PC-3 (cell line): Measurements from ENCODE around the gene USP48. TPM values are rescaled to one million over a fixed set of nuclear protein-coding genes. Genes with fewer than 3 reads are reported as not detected.

Experiments
- ATAC-seq: fragments of 200-7000 bp; cut with Tn5 transposase; 2 replicates; pipeline ENCODE4 v1.9.1; 2020; ENCODE audit warnings: mild to moderate bottlenecking, moderate library complexity
- BruUV-seq: library from RNA; stranded (reverse); fragments of 400-500 nt; replicated peaks from 2 replicates; lab custom pipeline; 2021; lab: Mats Ljungman, UMichigan
- CTCF ChIA-PET: fragments of 300-600 bp; sonication (Branson Sonifier 250); formaldehyde crosslinking; loops from one replicate; lab custom pipeline; 2022; ENCODE audit warnings: antibody characterized with exemption; lab: Charles Lee
- POLR2A ChIA-PET: fragments of 300-600 bp; sonication (Branson Sonifier 250); formaldehyde crosslinking; loops from one replicate; lab custom pipeline; 2022; ENCODE audit warnings: antibody characterized with exemption; ENCODE audit not compliant: unreplicated experiment; lab: Charles Lee
- DNase-seq: peaks from one replicate; pipeline ENCODE4 v3.0.0-alpha.2; 2015
- H2AFZ ChIP-seq: fragments of 300-600 bp; sonication (generic); 2 replicates; pipeline ENCODE4 v1.6.0; 2016; ENCODE audit warnings: antibody characterized with exemption, low read length
- H3F3A ChIP-seq: fragments of 300-600 bp; sonication (generic); one replicate; pipeline ENCODE4 v1.6.0; 2017; ENCODE audit warnings: antibody characterized with exemption, low read length, control low read depth, mild to moderate bottlenecking; ENCODE audit not compliant: unreplicated experiment
- H3K27ac ChIP-seq: fragments of 300-600 bp; sonication (generic); 2 replicates; pipeline ENCODE4 v1.5.1; 2016; ENCODE audit warnings: mild to moderate bottlenecking, low read length
- H3K27me3 ChIP-seq: fragments of 300-600 bp; sonication (generic); 2 replicates; pipeline ENCODE4 v1.6.1; 2016; ENCODE audit warnings: low read length, mixed read lengths
- H3K36me3 ChIP-seq: fragments of 300-600 bp; sonication (generic); 2 replicates; pipeline ENCODE4 v1.6.1; 2016; ENCODE audit warnings: low read depth, mixed run types, low read length, mixed read lengths
- H3K4me1 ChIP-seq: fragments of 300-600 bp; sonication (generic); 2 replicates; pipeline ENCODE4 v1.5.1; 2016; ENCODE audit warnings: low read length; ENCODE audit not compliant: insufficient read depth
- H3K4me2 ChIP-seq: fragments of 300-600 bp; sonication (generic); 2 replicates; pipeline ENCODE4 v1.6.0; 2016; ENCODE audit warnings: low read length
- H3K4me3 ChIP-seq: fragments of 300-600 bp; sonication (generic); 2 replicates; pipeline ENCODE4 v1.5.1; 2016; ENCODE audit warnings: mild to moderate bottlenecking, low read length, mixed read lengths
- H3K79me2 ChIP-seq: fragments of 300-600 bp; sonication (generic); 2 replicates; pipeline ENCODE4 v1.6.1; 2017; ENCODE audit warnings: low read length, mixed read lengths
- H3K9ac ChIP-seq: fragments of 300-600 bp; sonication (generic); 2 replicates; pipeline ENCODE4 v1.6.0; 2016; ENCODE audit warnings: mild to moderate bottlenecking, low read length
- H3K9me2 ChIP-seq: fragments of 300-600 bp; sonication (generic); replicated peaks from 2 replicates; pipeline ENCODE4 v1.6.1; 2016; ENCODE audit warnings: mixed run types, low read length, mixed read lengths
- H3K9me3 ChIP-seq: fragments of 300-600 bp; sonication (generic); 2 replicates; pipeline ENCODE4 v1.6.1; 2016; ENCODE audit warnings: low read length, mixed read lengths
- H4K20me1 ChIP-seq: fragments of 300-600 bp; sonication (generic); 2 replicates; pipeline ENCODE4 v1.6.1; 2016; ENCODE audit warnings: low read length, mixed read lengths
- EZH2 ChIP-seq: fragments of 300-600 bp; sonication (generic); IDR thresholded peaks from one replicate; pipeline ENCODE4 v1.6.1; 2017; ENCODE audit warnings: antibody characterized with exemption, mild to moderate bottlenecking, low read length; ENCODE audit not compliant: unreplicated experiment
- EZH2phosphoT487 ChIP-seq: fragments of 300-600 bp; sonication (generic); IDR thresholded peaks from 2 replicates; pipeline ENCODE4 v1.6.1; 2018; ENCODE audit warnings: mild to moderate bottlenecking, antibody characterized with exemption, low read length, borderline replicate concordance
- intact Hi-C: fragments of 100-400 bp; cut with micrococcal nuclease; formaldehyde crosslinking; loops from 2 replicates; pipeline ENCODE4 v1.9.0; 2023
- total RNA-seq: library from RNA; depleted of rRNA; stranded (reverse); fragments of >200 nt; gene quantifications from 2 replicates; pipeline ENCODE4 v1.2.3, GENCODE V29; 2014
- TF ChIP-seq, protein P1 (sequence below): fragments of 300-600 bp; sonication (generic); conservative IDR thresholded peaks from 2 replicates; pipeline ENCODE4 v1.5.1; 2017; ENCODE audit warnings: antibody characterized with exemption, low read depth, mild to moderate bottlenecking, low read length

USP48 gene
- total RNA-seq, 1 experiment from 2014 or later = 33.3 TPM

DNA sequence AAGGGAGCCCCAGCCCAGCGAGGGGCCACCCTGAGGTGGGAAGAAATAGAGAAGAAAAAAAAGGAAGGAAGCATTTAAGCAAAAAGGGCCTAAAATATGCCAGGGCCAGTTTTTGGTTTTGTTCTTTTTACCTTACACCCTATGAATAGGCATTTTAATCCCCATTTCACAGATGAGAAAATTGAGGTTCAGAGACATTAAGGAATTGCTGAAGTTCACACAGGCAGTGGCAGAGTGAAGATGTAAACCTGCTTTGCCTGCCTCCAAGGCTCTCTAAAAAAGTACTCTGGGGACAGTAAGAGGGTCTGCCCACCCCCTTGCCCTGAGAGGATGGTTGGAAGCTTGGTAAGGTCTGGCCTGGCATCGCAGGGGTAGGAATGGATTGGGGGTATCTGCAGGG lies 133.6 kb downstream of the USP48 start:
- no peak overlapping the region for H3K4me3 ChIP-seq
- no peak overlapping the region for H2AFZ ChIP-seq
- H3K4me2 ChIP-seq = no peak overlapping the region
- DNase-seq = no peak
- no peak overlapping the region for H3K9ac ChIP-seq
- POLR2A ChIA-PET = no interaction called here
- no peaks in the 10 kb centered on the region for H3K27me3 ChIP-seq
- peaks cover 6% of the 10 kb centered on the region for H3K4me1 ChIP-seq
- no peak overlapping the region for H3K27ac ChIP-seq
- TF ChIP-seq, protein P1, sequence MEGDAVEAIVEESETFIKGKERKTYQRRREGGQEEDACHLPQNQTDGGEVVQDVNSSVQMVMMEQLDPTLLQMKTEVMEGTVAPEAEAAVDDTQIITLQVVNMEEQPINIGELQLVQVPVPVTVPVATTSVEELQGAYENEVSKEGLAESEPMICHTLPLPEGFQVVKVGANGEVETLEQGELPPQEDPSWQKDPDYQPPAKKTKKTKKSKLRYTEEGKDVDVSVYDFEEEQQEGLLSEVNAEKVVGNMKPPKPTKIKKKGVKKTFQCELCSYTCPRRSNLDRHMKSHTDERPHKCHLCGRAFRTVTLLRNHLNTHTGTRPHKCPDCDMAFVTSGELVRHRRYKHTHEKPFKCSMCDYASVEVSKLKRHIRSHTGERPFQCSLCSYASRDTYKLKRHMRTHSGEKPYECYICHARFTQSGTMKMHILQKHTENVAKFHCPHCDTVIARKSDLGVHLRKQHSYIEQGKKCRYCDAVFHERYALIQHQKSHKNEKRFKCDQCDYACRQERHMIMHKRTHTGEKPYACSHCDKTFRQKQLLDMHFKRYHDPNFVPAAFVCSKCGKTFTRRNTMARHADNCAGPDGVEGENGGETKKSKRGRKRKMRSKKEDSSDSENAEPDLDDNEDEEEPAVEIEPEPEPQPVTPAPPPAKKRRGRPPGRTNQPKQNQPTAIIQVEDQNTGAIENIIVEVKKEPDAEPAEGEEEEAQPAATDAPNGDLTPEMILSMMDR = no peak
- TF ChIP-seq EZH2phosphoT487 (no peak), EZH2 (no peak)
- ATAC-seq = no peak
- no peaks in the 10 kb centered on the region for H3K36me3 ChIP-seq
- no peaks in the 10 kb centered on the region for H3K9me2 ChIP-seq
- H3K9me3 ChIP-seq = no peaks in the 10 kb centered on the region
- H3K79me2 ChIP-seq = no peaks in the 10 kb centered on the region
- no peaks in the 10 kb centered on the region for H3F3A ChIP-seq
- no TSS peak for BruUV-seq
- intact Hi-C loops = no loop called here
- H4K20me1 ChIP-seq = no peaks in the 10 kb centered on the region
- CTCF ChIA-PET = no interaction called here

DNA sequence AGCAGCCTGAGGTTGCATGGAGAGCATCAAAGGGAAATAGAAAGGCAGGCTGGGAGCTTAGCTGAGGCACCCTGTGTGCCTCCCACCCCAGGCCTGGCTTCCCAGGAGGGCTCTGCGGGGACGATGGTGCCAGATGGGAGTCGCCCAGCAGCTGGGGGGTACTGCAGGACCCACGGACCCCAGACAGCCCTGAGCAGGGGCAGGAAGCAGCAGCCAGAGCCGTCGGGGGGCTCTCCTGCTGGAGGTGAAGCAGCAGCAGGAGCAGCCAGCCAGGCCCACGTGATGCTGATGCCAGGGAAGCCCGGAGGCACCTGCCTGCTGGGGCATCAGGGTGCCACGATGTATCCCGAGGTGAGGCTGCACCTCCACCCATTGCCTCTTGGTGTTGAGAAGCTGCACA lies 134.2 kb downstream of the USP48 start:
- ATAC-seq (no peak), DNase-seq (no peak)
- Histone ChIP-seq H3K27ac (no peak overlapping the region), H3K27me3 (no peaks in the 10 kb centered on the region), H3K4me2 (no peak overlapping the region), H3K9ac (no peak overlapping the region), H3F3A (no peaks in the 10 kb centered on the region), H4K20me1 (no peaks in the 10 kb centered on the region), H3K4me3 (no peak overlapping the region), H2AFZ (no peak overlapping the region), H3K4me1 (peaks cover 6% of the 10 kb centered on the region), H3K9me2 (no peaks in the 10 kb centered on the region), H3K9me3 (no peaks in the 10 kb centered on the region), H3K79me2 (no peaks in the 10 kb centered on the region), H3K36me3 (no peaks in the 10 kb centered on the region)
- intact Hi-C loops = no loop called here
- TF ChIP-seq, protein P1 = no peak
- no peak for TF ChIP-seq EZH2
- no peak for TF ChIP-seq EZH2phosphoT487
- POLR2A ChIA-PET = no interaction called here
- BruUV-seq = no TSS peak
- CTCF ChIA-PET = no interaction called here

DNA sequence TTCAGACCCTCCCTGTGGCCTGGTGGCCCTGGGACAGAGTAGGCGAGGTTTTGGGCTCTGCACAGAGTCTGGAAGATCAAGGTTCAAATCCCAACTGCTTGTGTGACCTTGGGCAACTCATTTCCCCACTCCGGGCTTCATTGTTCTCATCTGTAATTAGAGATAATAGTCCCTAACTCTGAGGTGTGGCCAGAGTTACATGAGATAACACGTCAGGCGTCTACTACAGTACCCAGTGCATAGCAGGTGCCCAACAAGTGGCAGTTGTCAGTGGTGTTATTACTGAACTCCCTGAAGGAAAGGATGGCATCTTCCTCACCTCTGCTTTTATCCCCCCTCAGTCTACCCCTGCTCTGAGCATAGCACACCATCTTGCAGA lies 134.6 kb downstream of the USP48 start:
- BruUV-seq = no TSS peak
- no peaks in the 10 kb centered on the region for H3F3A ChIP-seq
- intact Hi-C loops = no loop called here
- no peak overlapping the region for H3K4me3 ChIP-seq
- H3K4me2 ChIP-seq = no peak overlapping the region
- no peak for DNase-seq
- no peaks in the 10 kb centered on the region for H3K27me3 ChIP-seq
- no peak overlapping the region for H3K27ac ChIP-seq
- POLR2A ChIA-PET = no interaction called here
- H4K20me1 ChIP-seq = no peaks in the 10 kb centered on the region
- no peaks in the 10 kb centered on the region for H3K79me2 ChIP-seq
- H3K4me1 ChIP-seq = peaks cover 6% of the 10 kb centered on the region
- no peak overlapping the region for H3K9ac ChIP-seq
- ATAC-seq = no peak
- H3K36me3 ChIP-seq = no peaks in the 10 kb centered on the region
- TF ChIP-seq EZH2phosphoT487 (no peak), EZH2 (no peak)
- no peak overlapping the region for H2AFZ ChIP-seq
- no peaks in the 10 kb centered on the region for H3K9me3 ChIP-seq
- CTCF ChIA-PET = no interaction called here
- H3K9me2 ChIP-seq = no peaks in the 10 kb centered on the region
